ENCODE measurements around the gene CCDC149.

The CCDC149 gene

GRCh38 chr4:24843096-24843495, 69.7 kb downstream of the CCDC149 start:
- DNase-seq (ENCODE audit: low read depth) = no peak

DNA sequence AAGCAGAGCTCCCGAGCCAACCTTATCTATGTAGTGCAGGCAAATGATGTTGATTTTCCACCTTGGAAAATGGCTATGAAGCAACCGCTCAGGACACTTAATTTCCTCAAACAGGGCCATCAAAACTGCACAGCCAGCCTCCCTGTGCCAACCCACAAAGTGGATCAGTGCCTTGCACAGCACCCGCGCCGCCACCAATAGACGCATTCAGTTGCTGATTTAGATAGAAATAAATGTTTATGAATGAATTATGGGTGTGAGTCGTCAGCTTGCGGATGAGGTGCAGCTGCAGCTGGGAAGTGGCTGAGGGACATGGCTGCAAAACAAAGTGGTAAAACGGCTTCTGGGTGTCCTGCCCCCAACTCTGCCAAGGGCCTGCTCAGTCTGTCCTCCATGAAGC, 70.5 kb downstream of the CCDC149 start:
- DNase-seq (ENCODE audit: low read depth) = no peak

- DNase-seq (ENCODE audit: low read depth) = no peak
Observed at GRCh38 chr4:24840826-24841543, 71.9 kb downstream of the CCDC149 start.

DNA sequence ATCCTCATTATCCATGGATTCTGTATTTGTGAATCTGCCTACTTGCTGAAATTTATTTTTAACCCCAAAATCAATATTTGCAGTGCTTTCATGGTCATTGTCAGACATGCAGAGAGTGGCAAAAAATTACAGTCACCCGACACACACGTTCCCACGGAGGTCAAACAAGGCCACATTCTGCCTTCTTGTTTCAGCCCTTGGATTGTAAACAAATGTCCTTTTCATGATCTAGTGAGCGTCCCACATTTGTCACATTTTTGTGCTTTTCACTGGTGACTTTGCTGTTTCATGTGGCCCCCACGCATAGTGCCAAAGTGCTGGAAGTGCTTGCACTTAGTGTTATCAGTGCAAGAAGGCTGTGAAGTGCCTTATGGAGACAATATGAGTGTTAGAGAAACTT, 72.5 kb downstream of the CCDC149 start:
- DNase-seq (ENCODE audit: low read depth) = no peak

GRCh38 chr4:24837781-24838180, 75.1 kb downstream of the CCDC149 start:
- no peak for DNase-seq (ENCODE audit: low read depth)

DNA sequence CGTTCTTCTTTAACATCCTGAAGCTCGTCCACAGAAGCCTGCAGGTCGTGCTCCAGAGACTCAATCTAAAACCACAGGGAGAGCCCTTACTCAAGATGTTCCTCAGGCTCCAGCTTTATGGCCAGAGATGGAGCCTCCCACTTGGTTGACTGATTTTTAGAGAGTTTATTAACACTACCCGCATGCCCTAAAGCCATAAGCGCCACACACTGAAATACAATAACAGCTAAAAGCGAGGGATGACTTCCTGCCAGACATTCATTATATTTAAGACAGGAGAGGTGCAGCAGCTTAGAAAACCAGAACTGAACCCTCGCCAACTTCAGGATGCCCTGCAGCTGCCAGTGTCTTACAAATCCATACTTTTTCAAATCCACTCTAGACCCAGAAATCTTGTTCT, 75.5 kb downstream of the CCDC149 start:
- no peak for DNase-seq (ENCODE audit: low read depth)

DNA sequence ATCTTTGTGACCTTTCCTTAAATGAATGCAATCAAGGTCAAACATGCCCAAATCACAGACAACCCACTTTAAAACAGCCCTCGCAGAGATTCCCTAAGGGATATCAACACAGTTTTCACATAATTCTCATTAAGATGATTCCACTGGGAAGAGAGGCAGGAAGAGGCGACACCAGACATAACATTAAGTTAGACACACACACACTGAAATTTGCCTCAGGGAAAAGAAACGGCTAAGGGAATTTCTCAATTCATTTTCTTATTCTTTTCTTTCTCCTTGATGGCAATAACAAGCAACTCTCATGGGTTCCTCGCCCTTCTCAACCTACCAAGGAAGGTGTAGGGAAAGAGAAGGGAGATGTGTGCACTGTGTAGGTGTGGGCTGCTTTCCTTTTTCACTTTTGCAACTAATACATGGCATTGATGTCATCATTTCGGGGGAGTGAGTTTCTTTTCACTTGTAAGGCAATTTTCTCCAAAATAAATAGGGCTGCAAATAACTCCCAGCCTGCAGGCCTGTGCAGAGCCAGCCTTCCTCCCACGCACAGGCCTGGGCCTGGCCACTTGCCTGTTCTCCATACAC, 76.1 kb downstream of the CCDC149 start:
- no peak for DNase-seq (ENCODE audit: low read depth)

GRCh38 chr4:24835696-24836095, 77.1 kb downstream of the CCDC149 start:
- no peak for DNase-seq (ENCODE audit: low read depth)

- no peak for DNase-seq (ENCODE audit: low read depth)
Observed at GRCh38 chr4:24831637-24832036, 81.2 kb downstream of the CCDC149 start.

DNA sequence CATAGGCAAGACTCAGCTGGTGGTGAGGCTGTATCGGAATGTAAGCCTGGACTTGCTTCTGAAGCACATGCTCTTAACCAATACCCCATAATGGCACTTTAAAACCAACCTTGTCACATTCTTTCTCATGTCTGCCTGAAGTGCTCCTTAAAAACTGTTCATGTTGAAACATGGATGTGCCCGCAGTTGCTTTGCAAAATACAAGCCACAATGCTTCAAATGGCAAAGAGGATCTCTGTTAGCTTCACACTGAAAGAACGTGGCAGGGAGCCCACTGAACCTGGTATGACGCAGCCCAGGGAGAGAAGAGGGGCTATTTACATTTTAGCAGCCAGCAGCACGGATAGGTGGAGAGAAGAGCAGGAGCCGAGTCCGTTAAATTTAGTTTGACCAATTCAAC, 88.1 kb downstream of the CCDC149 start:
- DNase-seq (ENCODE audit: low read depth) = no peak

GRCh38 chr4:24820541-24820940, 92.3 kb downstream of the CCDC149 start:
- no peak for DNase-seq (ENCODE audit: low read depth)

DNA sequence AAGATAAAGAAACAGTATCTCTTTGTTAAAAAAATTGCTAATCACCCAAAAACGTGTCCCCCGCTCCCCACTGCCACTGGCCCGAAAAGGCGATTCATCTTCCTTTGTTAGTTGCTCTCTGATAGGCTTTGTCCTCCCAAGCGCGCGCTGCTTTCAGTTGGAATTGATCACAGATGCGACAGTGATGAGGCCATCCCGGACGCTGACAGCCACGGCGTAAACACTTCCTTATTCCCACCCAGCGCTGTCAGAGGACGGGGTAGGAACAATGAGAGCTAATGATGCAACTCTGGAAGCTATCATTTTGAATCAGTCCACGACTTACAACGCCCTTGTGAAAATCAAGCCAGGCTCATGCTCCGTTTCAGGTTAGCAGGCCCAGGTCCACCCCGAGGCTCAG, 96.0 kb downstream of the CCDC149 start:
- no peak for DNase-seq (ENCODE audit: low read depth)

GRCh38 chr4:24813732-24814131, 99.1 kb downstream of the CCDC149 start:
- no peak for DNase-seq (ENCODE audit: low read depth)

DNA sequence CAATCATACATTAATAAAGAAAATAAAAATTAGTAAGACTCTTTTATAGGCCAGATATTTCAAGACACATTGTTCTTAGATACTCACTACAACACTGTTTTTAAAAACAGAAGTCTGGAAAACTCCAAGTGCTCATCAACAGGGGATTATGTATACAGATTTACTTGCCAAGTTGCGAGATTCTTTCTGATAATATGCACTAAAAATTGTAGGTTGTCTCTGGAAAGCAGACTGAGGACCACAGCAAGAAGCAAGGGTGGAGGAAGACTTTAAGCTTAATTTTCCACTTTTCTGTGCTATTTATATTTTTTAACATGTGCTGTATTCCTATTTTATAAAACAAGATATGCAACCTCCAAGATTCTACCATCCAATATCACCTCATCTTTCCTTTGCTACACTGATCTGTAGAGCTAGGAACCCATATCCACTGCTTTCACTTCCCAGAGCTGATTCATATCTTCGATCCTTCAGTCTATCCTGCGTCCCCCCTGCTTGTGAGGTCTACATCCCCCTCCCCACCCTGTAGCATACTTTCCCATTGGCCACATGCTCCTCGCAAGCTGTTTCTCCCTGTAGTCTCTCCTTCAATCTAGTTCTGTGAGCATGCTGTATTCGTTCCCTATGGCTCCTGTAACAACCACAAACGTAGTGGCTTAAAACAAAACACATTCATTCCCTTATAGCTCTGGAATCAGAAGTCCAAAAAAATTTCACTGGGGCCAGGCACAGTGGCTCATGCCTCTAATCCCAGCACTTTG, 101.8 kb downstream of the CCDC149 start:
- DNase-seq (ENCODE audit: low read depth) = no peak

DNA sequence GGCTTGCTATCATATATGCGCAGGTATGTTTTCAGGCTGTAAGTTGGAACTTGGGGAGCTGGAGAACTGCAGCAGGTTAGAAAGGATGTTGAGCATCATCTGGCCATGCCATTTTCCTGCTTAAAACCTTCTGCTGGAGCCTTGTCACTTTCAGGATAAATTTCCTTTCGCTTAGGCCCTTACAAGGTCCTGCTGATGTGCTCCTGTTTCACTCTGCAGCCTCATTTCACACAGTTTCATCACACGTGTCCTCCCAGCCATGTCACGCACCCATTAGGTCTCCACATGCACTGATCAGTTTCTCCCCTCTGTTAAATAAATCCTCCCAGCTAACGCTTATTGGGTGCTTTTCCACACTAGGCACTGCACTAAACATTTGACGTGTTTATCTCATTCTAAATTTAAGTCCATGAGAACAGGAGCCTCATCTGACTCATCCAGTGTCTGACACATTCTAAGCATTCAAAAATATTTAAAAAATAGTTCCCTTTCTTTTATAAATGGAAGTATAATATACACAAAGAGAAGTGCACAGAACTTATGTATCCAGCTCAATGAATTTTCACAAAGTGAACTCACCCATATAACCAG, 102.9 kb downstream of the CCDC149 start:
- no peak for DNase-seq (ENCODE audit: low read depth)

DNA sequence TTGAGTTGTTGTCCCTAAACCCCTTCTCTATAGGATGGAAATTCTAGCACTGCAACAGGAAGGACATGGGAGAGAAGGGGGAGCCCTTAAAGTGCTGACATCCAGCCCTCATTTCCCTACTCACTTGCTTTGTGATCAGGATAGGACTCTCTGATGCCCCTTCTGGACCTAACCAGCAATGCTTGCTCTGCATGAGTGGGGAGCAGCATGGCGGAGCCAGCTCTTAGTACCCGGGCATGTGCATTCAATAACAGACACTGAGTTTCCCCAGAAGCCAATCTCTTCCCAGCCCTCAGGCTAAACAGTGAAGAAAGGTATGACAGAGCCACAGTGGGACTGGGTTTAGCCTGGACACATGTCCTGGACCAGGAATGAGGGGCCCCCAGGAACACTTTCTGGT, 103.5 kb downstream of the CCDC149 start:
- no peak for DNase-seq (ENCODE audit: low read depth)

GRCh38 chr4:24808955-24809354, 103.9 kb downstream of the CCDC149 start:
- no peak for DNase-seq (ENCODE audit: low read depth)

DNA sequence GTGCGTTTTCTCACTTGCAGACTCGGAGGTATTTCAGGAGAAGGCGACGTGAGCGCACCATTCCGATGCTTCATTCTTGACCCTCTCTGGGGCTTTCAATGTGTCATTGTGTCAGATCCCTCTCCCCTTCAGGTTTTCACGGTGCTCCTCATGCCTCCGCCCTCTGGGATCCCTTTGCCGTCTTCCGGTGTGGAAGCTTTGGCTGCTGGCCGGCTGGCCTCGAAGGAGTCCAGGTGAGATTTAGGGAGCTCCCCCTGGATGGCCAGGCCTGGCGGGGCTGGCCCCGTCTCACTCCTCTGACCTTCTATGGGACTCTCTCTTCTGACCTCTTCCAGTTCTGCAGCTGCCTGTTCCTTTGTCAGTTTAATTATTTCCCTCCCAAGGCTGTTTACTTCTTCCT, 104.6 kb downstream of the CCDC149 start:
- no peak for DNase-seq (ENCODE audit: low read depth)

GRCh38 chr4:24807611-24808010, 105.2 kb downstream of the CCDC149 start:
- DNase-seq (ENCODE audit: low read depth) = no peak

- no peak for DNase-seq (ENCODE audit: low read depth)
Observed at GRCh38 chr4:24806206-24806990, 106.4 kb downstream of the CCDC149 start.

GRCh38 chr4:24805566-24805965, 107.3 kb downstream of the CCDC149 start:
- DNase-seq (ENCODE audit: low read depth) = no peak

DNA sequence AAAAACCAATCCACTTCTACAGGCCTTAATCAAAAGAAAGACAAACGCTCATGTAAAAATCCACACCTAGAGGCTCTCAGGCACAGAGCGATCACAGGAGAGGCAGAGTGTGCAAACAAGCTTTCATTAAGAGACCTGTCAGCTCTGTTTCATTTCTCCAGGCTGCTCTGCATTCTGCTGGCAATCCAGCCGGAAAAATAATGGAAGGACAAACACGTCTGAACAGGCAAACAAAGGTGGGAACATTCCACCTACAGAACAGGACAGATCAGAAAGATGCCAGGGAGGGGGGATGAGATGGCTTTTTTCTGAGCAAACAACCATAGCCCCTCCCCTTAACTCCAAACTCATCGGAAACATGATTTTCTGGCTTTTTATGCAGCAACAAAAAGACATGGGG, 107.8 kb downstream of the CCDC149 start:
- DNase-seq (ENCODE audit: low read depth) = no peak
